Mucosa of descending colon (tissue), 3 donors: Measurements from ENCODE around the gene EFCAB6. TPM values are rescaled to one million over a fixed set of nuclear protein-coding genes. Genes with fewer than 3 reads are reported as not detected.

Source experiments
- ATAC-seq: fragments of 200-7000 bp; cut with Tn5 transposase; one replicate; pipeline ENCODE4 v1.9.1; 2020; ENCODE audit warnings: mild to moderate bottlenecking, moderate library complexity
- DNase-seq, 3 donors: peaks; one replicate each; pipeline ENCODE4 v3.0.0-alpha.2; 2020
- H3K36me3 ChIP-seq: fragments of 200-600 bp; one replicate; pipeline ENCODE4 v1.8.0; 2021; ENCODE audit warnings: low read depth, mild to moderate bottlenecking
- H3K4me1 ChIP-seq: fragments of 200-600 bp; one replicate; pipeline ENCODE4 v1.8.0; 2021; ENCODE audit warnings: low read depth, mild to moderate bottlenecking
- H3K4me3 ChIP-seq: fragments of 200-600 bp; one replicate; pipeline ENCODE4 v1.8.0; 2021; ENCODE audit warnings: mild to moderate bottlenecking
- H3K9me3 ChIP-seq: fragments of 200-600 bp; one replicate; pipeline ENCODE4 v1.8.0; 2021; ENCODE audit warnings: mild to moderate bottlenecking
- intact Hi-C, 2 donors: fragments of 100-400 bp; cut with DNase I in 1 of 2; cut with micrococcal nuclease in 1 of 2; formaldehyde crosslinking; loops; one replicate each; pipeline versions ENCODE4 v1.11.0 to v1.11.1; 2022; cut with DNase I, micrococcal nuclease
- total RNA-seq, 3 donors: library from RNA; stranded (reverse); fragmentation: NEBNext Ultra II Directional in 2 of 3; extraction: Animal tissue kit (Norgen Biotek cat#: 25700) in 2 of 3; gene quantifications; one replicate each; pipeline versions ENCODE4 v1.2.1 to v1.2.4, GENCODE V29; 2021 to 2023
- TF ChIP-seq, protein P1 (sequence below): fragments of 200-600 bp; IDR thresholded peaks from one replicate; pipeline ENCODE4 v1.8.0; 2022; ENCODE audit warnings: antibody characterized with exemption, mild to moderate bottlenecking
- donor health status: DM: no; HTN: no; CAD: no; lungs with moderate emphysema.
- donor health status: DM: no; HTN: no; CAD: no.
- donor health status: DM: no; HTN: yes; CAD: no.

Gene EFCAB6
- total RNA-seq, 3 donors from 2014 or later: 1.1 to 1.8 (median 1.7) TPM

DNA sequence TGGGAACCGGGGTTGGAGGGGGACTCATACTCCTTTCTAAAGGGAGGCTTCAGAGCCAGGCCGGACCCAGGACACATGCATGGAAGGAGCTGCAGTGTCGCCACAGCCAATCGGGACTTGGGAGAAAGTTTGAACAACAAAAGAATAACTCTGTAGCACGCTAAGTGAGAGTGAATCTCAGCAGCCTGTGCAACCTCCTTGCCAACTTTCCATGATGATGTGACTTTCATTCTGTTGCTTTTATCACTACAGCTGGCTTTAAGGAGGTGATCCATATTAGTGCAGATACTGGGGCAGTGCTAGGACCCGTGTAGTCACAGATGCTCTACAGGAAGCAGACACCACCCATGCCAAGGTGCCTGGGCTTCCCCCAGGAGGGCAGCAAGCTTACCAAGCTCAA is 243.0 kb downstream of the EFCAB6 start:
- no peak for DNase-seq
- TF ChIP-seq, protein P1, sequence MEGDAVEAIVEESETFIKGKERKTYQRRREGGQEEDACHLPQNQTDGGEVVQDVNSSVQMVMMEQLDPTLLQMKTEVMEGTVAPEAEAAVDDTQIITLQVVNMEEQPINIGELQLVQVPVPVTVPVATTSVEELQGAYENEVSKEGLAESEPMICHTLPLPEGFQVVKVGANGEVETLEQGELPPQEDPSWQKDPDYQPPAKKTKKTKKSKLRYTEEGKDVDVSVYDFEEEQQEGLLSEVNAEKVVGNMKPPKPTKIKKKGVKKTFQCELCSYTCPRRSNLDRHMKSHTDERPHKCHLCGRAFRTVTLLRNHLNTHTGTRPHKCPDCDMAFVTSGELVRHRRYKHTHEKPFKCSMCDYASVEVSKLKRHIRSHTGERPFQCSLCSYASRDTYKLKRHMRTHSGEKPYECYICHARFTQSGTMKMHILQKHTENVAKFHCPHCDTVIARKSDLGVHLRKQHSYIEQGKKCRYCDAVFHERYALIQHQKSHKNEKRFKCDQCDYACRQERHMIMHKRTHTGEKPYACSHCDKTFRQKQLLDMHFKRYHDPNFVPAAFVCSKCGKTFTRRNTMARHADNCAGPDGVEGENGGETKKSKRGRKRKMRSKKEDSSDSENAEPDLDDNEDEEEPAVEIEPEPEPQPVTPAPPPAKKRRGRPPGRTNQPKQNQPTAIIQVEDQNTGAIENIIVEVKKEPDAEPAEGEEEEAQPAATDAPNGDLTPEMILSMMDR: no peak
- H3K36me3 ChIP-seq: no peaks in the 10 kb centered on the region
- H3K4me3 ChIP-seq: no peak overlapping the region
- no peaks in the 10 kb centered on the region for H3K9me3 ChIP-seq
- intact Hi-C loops: no loop called here
- no peak for ATAC-seq
- no peaks in the 10 kb centered on the region for H3K4me1 ChIP-seq

DNA sequence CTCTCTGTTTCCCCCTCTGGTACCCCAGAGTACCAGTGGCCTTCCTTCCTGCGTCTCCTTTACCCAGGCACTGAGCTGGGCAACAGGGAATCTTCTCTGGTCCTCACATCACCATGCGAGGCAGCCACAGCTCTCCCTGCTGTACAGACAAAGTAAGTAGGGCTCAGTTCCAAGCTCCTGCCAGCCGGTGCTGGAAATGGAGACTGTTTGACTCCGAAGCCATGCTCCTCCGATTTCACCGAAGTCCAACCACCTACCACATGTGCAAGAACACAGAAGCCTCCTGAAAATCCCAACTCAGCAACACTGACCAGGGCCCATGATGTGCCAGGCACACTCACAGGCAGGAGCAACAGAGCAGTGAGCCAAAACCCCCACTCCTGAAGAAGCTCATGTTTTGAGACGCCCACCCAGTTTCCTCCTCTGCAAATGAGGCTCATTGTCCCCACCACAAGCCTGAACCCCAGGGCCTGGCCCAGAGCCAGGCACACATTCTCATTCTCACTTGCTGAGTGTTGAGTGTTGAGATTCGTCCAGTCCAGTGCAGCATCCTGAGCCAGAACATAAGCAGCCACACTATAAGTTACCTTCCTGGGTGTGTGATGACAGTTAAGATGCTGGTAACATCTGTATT is 244.3 kb downstream of the EFCAB6 start:
- DNase-seq (no peak), ATAC-seq (no peak)
- TF ChIP-seq, protein P1: no peak
- H3K4me1 ChIP-seq: no peaks in the 10 kb centered on the region
- intact Hi-C loops: no loop called here
- H3K36me3 ChIP-seq: no peaks in the 10 kb centered on the region
- no peak overlapping the region for H3K4me3 ChIP-seq
- no peaks in the 10 kb centered on the region for H3K9me3 ChIP-seq

DNA sequence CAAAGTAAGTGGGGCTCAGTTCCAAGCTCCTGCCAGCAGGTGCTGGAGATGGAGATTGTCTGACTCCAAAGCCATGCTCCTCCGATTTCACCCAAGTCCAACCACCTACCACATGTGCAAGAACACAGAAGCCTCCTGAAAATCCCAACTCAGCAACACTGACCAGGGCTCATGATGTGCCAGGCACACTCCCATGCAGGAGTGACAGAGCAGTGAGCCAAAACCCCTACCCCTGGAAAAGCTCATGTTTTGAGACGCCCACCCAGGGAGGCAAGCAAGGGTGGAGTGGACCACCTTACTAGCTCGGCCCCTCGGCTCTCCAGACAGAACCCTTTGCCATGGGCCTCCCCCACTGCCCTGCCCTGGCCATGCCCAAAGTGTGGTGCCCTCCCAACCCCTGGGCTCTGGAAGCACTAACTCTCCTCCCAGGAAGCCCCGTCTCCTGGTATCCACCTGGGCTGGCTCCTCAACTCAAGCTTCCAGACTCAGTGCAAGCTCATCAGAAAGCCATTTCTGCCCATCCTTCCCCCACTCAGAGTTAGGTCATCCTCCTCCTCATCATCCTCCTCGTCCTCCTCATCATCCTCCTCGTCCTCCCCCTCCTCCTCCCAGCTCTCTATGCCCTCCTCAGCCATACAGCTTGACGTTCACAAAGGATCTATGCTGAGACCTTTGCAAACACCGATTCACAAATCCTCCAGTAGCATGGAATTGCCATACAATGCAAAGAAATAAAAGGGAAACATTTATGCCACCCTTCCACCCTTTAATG is 245.4 kb downstream of the EFCAB6 start:
- no peak for DNase-seq
- H3K4me1 ChIP-seq: no peaks in the 10 kb centered on the region
- no peak overlapping the region for H3K4me3 ChIP-seq
- ATAC-seq: no peak
- TF ChIP-seq, protein P1: no peak
- intact Hi-C loops: no loop called here
- no peaks in the 10 kb centered on the region for H3K9me3 ChIP-seq
- no peaks in the 10 kb centered on the region for H3K36me3 ChIP-seq

DNA sequence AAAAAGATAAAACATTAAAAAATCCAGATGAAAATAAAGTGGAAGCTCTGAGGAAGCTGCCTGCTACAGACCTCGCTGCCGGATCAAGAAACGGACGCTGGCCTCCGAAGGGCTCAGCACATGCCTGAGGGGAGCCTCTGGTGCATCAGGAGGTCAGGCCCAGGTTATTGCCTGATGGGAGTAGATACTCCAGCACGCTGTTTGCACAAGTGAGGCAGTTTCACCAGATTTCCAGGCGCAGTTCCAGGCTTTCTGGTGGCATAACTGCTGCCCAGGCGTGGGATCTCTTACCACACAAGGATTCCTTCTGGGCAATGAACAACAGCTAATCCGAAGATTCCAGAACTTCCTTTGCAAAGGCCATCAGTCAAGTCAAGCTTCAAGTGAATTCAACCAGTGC is 246.1 kb downstream of the EFCAB6 start:
- Histone ChIP-seq H3K4me3 (no peak overlapping the region), H3K36me3 (no peaks in the 10 kb centered on the region), H3K9me3 (no peaks in the 10 kb centered on the region), H3K4me1 (no peaks in the 10 kb centered on the region)
- intact Hi-C loops: no loop called here
- ATAC-seq: no peak
- DNase-seq: no peak
- TF ChIP-seq, protein P1: no peak

DNA sequence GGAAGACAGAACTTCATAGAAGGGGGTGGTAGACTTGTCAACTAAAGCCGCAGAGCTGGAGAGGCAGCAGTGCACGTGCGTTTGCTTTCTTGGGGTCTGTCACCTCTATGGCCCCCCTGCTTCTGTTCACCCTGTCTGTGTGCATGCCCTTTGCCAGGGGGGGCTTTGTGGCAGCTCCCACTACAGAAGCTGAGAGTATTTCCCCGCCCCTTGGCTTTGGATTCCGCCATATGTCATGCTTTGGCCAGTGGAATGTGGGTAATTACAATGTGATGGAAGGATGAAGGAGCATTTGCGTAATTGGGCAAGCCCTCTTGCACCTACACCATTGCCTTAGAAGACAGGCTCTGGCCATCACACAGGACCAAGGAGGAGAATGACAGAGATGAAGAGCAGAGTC is 247.2 kb downstream of the EFCAB6 start:
- Histone ChIP-seq H3K36me3 (no peaks in the 10 kb centered on the region), H3K4me1 (no peaks in the 10 kb centered on the region), H3K9me3 (no peaks in the 10 kb centered on the region), H3K4me3 (no peak overlapping the region)
- TF ChIP-seq, protein P1: no peak
- DNase-seq (no peak), ATAC-seq (no peak)
- intact Hi-C loops: no loop called here
